ENCODE measurements around the gene SORL1.

SORL1 gene

DNA sequence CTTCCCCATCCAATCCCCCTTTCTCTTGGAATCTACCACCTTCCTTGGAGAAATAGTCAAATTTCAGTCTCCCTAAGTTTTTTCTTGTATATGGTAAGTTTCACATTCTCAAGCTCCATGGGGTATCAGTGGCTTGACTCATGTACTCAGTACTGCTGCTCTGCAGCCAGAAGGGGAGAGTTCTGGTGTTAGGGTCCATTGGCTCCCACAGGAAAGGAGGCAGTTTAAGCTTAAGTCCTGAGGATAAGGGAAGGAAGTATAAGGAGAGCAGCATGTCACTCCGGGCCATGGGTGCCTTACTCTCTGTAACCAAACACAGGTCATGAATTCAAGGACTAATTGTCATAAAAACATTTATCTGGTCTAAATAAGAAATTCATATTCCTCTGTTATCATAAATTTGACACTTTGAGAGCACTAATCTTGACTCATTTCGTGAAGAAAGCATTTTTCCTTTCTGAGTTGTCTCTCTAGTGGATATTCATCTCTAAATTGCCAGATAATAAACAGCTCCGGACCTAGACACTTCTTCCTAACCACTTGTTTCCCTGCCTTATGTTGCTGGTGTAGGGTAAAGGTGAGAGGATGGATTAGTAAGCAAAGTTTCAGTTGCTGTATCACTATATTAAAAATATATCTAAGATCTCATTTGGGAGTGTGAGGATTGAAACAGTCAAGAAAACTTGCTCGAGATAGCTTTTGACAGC lies 20.1 kb upstream of the SORL1 start:
- DNase-seq, result no peak

DNA sequence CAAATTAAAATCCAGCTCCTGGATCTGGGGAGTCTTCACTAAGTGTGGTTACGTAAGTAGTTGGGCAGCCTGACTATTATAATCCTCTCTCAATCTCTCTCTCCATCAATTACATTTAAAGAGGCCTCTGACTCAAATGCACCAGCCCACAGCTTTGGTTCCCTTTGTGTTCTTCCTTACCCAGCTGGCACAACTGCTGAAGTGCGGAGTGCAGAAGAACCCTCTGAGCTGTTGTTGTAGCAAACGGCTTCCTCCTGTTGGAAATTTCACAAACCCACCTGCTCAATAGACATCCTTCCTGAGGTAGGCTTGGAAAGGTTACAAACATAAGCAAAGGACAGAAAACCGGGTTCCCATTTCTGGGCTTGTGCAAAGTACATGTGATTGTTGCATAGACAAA lies 17.0 kb upstream of the SORL1 start:
- peak; percentile 32 for DNase-seq

DNA sequence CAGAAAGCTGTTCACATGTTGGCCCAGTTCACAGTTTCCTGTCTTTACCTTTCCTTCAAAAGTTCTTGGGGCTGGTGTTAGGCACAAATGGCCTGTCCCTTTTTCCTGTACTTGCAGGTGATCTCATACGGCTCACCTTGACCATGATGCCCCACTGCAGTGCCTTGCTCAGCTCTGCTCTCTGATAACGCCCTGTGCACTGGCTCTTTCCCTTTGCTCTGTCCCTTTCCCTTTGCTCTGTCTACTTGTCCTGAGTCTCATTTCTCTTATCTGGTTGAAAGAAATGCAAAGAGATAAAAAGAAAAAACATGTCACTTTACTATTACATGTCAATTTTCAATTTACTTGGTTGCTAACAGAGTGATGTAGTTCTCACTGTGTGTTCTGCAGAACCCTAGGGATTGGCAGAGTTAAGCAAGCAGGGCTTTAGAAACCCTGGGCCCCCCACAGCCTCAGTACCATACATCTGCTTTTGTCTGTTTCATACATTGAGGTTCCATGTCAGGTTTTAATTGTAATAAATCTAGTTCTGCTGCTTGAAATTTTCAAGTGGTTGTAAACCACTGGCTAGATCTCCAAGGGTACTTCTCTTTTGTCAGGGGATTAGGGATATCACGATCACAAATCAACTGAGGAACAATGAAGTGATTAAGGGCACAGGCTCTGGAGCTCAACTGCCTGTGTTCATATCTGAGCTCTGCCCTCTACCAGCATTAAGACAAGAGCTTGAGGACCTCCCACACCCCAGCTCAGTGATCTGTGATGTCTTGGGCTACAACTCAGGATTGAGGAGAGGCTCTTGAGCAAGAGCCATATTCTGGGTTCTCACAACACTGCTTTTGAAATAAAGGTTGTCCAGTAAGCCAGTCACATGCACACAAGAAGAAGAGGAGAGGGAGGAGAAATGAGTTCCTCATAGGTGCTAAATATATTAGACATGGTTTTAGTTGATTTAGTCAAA lies 16.3 kb upstream of the SORL1 start:
- DNase-seq, result peak; percentile 48

DNA sequence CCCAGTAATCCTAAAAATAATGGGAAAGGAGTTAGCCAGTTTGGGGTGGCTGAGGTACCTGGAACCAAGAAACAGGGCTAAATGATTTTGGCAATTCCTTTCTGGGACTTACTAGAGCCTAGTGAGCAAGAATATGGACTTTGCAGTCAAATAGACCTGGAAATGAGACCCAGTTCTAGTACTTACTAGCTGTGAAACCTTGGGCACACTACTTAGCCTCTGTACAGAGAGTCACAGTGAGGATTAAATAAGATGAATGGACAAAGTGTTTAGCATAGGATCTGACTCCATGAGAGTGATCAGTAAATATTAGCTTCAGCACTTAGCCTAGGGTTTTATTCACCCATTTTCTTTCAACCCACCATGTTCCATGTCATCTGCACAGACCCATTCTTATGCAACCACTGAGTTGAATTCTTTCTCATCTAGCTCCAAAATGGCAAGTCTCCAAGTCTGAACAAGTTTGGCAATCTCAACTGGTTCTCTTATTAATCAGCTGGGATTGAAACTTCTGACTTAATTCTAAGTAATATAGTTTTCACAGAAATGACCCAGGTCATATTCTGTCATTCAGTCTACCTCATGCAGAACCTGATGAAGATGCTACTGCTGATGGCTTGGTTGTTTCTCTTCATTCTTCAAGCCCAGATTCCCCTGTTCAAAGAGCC lies 15.0 kb upstream of the SORL1 start:
- peak; percentile 40 for DNase-seq

DNA sequence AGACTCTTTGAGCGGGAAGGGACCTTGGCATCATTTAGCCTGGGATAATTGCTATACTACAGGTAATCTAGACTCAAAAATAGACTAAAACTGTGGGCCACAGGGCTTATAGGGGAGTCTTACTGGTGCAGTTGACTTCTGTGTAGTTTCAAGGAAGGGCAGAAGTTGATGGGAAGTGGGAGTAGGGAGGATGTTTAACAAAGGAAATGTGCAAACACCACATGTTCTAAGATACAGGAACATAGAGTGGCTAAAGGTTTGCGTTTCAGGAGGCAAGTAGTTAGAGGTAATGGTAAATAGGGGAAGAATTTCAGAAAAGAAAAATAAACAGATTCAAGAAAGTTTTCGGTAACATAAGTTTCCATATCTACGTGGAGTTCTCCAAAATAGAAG lies 14.4 kb upstream of the SORL1 start:
- no peak for DNase-seq

DNA sequence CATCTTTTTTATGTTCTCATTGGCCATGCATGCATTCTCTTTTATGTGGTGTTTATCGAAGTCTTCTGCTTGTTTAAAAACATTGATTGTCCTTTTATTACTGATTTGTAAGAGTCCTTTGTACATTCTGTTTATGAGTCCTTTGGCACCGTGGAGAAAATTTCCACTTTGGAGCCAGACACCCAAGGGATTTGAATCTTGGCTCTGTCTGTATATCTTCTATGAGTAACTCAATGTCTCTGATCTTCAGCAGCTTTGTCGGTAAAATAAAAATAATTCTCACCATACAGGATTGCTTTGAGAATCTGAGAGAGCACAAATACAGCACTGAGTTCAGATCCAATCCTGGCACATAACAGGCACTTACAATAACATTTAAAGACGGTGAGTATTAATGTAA lies 12.8 kb upstream of the SORL1 start:
- no peak for DNase-seq

DNA sequence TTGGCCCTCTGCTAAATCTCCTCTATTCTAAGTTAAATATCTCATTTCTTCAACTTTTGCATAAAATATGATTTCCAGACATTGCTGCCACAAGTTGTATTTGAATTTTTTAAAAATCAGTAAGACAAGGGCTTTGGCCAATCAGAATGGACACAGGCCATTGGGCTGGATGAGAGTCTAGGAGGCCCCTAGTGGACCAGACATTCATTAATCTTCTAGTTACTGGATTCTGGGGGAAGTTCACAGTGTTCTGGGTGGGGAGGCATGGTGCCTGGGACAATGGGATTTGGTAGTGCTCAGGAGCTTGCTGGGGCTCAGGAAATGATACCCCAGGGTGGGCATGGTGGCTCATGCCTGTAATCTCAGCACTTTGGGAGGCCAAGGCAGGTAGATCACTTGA lies 12.4 kb upstream of the SORL1 start:
- no peak for DNase-seq

DNA sequence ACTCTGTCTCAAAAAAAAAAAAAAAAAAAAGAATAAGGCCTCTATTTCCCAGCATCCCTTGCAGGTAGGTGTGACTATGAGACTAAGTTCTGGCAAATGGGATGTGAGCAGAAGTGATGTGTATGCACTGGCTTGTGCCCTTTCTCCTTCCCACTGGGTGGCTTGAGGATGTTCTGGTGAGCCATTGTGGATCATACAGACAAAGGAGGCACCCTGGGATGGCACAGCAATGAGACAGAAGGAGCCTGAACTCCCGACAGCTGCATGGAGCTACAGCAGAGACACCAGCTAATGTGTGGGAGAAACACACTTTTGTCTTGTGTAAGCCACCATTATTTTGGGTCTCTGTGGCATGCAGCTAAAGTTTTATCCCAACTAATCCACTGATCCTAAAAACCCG lies 10.6 kb upstream of the SORL1 start:
- DNase-seq, result no peak

DNA sequence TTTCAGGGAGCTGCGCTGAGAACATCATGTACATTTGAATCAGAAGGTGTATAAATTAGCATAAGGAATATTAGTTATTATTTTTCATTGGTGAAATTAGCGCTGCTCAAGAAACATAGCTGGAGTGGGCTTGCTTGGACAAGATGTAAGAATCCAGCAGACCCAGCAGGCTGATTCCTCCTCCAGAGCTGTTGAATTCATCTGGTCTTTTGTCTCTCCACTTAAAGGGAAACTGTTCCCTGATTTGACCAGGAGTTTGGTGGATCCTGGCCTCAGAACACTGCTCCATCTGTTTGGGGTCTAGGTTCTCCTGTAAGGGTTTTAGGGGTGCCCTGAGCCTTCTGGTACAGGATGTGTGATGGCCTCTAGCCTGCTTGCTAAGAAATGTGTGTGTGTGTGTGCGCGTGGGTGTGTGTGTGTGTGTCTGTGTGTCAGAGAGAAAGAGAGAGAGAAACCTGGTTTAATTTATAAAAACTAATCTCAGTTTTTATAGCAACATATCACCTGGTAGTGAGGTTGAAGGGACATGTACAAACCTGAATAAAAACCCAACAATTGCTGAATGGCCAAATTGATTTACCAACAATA lies 8.3 kb upstream of the SORL1 start:
- no peak for DNase-seq

DNA sequence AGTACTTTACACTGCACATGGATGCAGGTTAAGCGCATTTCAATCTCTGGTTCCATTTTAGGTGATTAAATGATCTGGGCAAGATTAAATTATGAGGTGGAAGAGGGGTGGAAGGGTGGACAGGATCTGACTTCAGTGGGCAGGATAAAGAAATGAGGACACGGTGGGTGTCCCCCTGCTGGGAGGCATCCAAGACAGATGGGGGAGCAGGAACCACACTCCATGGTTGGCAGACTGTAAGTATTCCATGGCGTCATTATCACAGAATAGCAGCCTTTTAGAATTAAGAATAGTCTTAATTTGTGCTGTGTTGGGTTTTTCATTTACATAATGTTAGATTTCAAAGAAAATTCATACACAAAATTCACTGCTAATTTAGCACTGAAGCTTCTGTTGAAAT lies 7.6 kb upstream of the SORL1 start:
- DNase-seq, result no peak

DNA sequence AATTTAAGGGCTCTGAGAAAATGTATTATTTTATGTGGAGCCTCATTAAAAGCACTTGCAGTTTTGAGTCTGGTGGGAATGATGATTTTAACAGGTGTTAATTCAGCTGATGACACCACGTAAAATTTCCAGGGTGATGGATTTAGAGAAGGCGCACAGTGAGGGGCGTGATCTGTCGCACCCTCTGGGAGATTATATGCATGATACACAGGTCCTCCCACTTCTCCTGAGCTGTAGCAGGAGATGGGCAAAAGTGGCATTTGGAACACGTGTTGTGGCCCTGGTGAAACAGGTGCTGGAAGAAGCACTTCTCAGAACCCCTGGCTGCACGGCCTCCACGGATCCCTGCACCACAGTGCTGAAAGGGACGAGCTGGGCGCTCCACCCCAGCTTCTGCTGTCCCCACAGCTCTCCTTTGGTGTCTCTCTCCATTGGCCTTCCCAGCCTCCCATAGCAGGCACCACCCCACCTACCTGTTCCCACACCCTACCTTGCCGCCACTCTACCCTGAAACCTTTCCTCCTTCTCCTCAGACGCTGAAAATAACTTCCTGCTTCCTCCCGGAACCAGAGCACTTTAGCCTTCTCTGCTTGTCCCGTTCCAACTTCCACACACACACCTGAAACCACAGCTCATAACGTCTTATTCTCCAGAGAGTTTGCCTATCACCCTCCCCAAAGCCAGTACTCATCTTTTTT lies 6.9 kb upstream of the SORL1 start:
- no peak for DNase-seq

DNA sequence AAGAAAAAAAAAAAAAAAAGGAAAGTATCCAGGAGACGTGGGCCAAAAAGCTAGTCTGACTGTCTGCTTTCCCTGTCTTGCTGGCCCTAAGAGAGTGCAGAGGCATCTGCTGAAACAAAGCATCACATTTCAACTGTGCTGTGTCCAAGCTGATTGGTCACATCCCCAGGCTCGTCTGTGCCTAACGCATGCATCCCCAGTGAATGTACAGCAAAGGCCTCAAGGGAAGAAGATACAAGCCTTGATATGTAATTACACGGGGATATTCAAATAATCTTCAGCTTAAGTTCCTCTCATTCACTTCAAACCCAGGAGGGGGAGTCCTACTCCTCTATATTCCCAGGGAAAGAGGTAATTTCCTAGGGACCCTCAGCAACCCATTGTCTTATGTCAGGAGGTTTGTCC lies 5.4 kb upstream of the SORL1 start:
- peak; percentile 47 for DNase-seq

DNA sequence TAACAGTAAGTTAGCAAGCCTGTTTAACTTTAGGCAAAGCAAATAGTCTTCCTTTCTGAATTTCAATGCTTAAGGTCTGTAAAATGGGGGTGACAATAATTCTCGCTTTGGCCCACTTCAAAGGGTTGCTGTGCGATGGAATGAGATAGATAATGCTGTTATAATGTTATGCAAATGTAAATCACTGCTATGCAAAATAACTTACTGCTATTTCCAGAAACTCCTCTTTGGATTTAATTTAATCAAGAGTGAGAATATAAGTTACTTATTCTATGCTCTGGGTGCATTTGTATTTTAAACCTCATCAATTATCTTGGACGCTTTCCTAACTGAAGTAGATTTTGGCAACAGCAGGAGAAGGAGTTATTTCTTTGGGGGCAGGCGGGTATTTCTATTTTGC lies 4.1 kb upstream of the SORL1 start:
- DNase-seq, result no peak

DNA sequence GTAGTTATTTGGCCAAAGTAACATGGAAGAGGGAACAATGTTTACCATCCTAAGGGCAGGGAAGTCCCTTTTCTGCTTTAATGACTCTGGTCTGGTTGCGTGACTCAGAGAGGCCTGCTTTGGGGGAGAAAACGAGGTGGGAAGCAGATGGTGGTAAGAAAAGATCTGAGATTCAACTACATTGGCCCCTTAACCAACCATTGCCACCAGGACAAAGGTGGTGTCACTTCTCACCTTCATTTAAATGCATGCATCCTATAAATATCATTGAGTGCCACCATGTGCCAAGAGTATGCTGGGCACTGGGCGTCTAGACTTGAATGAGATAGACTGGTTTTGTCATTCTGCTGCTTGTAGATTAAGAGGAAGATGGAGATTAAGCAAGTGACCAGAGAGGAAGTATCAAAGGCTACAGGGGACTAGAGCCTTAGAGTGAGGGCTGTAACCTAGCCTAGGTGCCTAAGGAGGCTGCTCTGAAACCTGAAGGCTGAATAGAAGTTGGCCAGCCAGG lies 3.6 kb upstream of the SORL1 start:
- DNase-seq, result peak; percentile 74

DNA sequence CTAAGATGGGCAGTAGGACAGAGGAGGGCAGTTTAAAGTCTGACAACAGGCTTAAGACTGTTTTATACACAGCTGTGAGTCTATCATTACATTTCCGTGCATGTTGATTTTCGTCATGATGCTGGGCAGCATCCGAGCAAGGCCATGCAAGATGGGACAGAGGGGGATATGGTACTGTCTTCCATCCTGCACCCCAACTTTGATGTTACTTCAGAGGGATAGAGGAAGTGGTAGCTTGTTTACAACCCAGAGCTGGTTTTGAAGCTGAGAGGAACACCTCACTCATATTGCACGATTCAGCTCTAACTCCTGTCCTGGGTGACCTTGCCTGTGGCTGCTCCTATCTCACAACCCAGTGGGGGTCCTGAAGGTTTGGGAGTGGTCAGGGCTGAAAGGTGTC lies 3.0 kb upstream of the SORL1 start:
- no peak for DNase-seq

DNA sequence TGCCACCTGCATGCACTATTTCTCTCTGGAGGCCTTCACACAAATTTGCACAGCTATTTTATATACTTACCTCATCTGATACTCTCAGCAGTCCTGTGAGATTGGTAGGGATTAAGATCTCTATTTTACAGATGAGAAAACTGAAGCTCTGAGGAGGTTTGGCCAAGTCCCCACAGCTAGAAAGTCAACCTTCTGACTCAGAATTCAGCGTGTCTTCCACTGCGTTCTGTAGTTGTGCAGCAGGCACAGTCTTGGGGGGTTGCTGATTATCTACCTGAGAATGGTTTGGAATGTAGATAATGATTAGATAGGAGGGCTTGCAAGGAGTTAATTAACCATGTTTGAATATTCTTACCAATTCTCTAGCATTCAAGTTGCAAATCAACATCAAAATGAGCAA lies 2.5 kb upstream of the SORL1 start:
- DNase-seq, result no peak

DNA sequence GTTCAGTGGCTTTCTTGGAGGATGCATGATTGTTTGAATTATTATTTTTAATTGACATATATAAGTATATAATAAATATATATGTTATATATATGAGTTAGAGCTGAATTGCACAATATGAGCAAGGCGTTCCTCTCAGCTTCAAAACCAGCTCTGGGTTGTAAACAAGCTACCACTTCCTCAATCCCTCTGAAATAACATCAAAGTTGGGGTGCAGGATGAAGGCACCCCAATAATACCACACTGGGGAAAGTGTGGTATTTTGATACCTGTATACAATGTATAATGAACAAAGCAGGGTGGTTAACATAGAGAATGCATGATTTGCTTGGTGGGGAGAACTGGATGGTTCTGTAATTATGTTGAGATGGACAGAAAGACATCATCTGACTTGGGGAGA lies 1.7 kb upstream of the SORL1 start:
- peak; percentile 40 for DNase-seq

DNA sequence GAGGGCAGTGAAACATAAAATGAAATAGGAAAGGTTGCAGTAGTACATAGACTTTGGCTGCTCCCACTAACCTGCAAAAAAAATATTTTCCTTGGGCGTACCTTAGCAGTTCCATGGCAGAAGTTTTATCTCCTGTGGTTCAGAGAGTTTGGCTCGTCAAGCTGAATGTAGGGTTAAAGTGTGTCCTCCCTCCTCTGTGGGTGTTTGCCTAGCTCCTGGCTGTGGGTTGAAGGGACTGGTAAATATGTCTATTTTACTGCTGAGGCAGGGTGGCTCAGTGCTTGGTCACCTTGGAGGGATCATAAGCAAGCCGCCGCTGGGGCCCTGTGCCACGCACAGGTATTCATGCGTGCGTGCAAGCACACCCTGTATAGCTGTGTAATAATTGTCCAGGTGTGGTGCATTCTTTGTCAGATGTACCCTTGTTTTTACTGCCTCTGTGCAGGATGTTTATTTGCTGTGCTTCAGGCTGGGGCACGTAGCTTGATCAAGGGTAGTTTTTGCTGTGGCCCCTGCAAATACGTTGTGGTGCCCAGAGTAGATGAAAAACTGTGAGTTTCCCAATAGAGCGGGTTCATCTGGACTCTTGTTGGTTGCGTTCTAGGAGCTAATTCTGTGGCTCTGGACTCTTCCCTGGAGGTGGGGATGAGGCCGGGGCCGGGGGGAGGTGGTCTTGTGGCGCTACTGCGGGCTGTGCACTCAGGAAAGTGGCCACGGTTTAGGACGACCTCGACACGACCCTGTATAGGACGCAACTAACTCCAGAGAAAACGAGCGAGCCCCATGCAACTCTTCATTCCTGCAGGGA lies 732 bp upstream of the SORL1 start:
- no peak for DNase-seq

DNA sequence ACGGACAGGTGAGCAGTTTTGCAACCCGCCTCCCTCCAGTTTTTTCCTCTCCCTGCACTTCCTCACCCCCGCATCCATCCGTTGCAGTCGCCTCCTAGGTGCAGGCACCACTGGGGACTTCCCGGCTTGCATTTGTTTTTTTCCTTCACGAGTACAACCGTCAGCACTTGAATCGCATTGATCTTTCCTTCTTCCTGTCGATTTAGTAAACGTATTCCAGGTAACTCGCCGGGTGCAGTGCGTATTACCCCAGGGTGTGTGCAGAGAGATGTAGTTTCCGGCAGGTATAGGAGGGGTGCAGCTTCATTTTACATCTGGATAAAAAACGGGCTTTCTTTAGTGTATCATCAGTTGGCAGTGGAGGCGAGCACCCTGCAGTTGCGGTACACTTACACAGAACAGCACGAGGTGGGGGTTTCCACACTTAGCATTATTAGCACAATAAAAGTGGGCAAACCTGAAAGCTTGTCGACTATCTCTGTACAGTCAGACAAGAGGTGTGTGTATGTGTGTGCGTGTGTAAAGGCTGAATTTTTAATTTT lies 566 bp downstream of the SORL1 start, which contains the start of gene SORL1-AS1:
TSS of gene SORL1-AS1 (minus strand) at position 359 of the 542 bp plus-strand sequence.
- DNase-seq, result no peak

DNA sequence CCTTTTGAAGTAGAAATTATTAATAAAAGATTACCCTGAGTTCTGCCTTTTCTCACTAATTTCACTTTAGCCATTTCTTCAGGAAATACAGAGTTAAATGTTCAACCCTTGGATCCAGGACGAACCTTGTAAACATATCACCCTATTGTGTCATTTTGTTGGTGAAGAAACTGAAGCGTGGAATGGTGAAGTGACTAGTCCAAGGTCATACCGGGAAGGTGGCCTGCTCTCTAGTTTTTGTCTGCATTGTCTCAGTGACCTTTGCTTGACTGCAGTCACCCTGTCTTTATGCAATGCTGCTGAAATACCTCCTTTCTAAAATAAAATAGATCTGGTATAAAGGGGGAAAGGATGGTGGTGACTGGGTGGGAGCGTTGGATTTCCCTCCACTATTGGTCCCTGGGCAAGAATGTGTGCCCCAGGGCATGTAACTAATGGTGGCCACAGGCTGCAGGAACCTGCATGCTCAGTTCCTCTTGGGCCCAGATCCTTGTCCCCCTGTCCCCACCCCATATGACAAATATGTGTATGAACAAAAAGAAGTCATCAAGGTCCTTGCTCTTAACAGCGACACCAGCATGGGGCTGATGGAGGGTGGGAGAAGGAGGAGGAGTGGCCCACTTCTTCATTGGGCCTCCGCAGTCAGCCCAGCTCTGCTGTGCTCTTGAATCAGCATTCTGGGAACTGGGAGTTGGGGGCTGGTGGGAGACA lies 1.6 kb downstream of the SORL1 start:
- DNase-seq, result no peak

DNA sequence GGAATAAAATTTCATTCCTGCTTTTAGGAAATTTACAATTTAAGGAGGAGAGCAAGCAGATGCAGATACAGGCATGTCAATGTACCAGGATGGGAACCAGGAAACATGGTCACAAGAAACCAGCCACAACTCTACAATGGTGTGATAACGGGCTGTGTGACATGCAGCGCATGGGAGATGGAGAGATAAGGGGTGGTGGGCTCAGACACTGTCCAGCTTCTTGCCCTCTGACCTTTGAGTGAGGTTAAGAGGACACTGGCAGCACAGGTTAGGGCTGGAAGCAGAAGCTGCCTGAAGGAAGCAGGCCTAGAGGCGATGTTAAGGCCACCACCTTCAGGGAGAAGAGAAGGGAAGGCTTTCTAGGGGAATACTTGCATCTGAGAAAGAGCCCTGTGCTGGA lies 3.0 kb downstream of the SORL1 start:
- DNase-seq, result no peak
